Lower leg skin (tissue), 4 donors: ENCODE results near the gene AGPAT4. TPM values are rescaled to one million over a fixed set of nuclear protein-coding genes. Genes with fewer than 3 reads are reported as not detected.
"Not testable (repeated sequence)": the region's sequence is repeated elsewhere in the genome, so short reads cannot be mapped to it uniquely, and the experiment has no call there.

Experiments
- DNase-seq, 2 donors: peaks; one replicate each; pipeline ENCODE4 v3.0.0-alpha.2; 2019; ENCODE audit warnings: low spot score in 2 of 2
- H3K4me3 ChIP-seq: fragments of 200-600 bp; sonication (generic); 2 replicates; pipeline ENCODE4 v1.5.1; 2017; ENCODE audit warnings: mild to moderate bottlenecking, low read depth; ENCODE audit not compliant: poor library complexity, severe bottlenecking
- POLR2A ChIP-seq, 2 donors: fragments of 450-650 bp; IDR thresholded peaks; one replicate each; pipeline ENCODE4 v1.6.1; 2016 to 2017; ENCODE audit warnings: antibody characterized with exemption in 2 of 2, mild to moderate bottlenecking in 1 of 2, moderate library complexity in 1 of 2
- WGBS, 2 donors: methylation state at CpG; one replicate each; pipeline ENCODE4 v1.1.5; 2018; 5-methylcytosine and 5-hydroxymethylcytosine counted together
- intact Hi-C: fragments of 100-400 bp; cut with DNase I; formaldehyde crosslinking; loops from one replicate; pipeline ENCODE4 v1.15.0; 2023; ENCODE audit warnings: low total_unique reads
- total RNA-seq, 4 donors: library from RNA; depleted of rRNA; stranded (reverse); fragments of >200 nt; gene quantifications; one replicate each; pipeline ENCODE4 v1.1.0, GENCODE V29; 2016
- TF ChIP-seq, protein P1 (sequence below), 3 donors: fragments of 450-650 bp; IDR thresholded peaks; one replicate each; pipeline ENCODE4 v1.5.1; 2016; ENCODE audit warnings: antibody characterized with exemption in 3 of 3, mild to moderate bottlenecking in 3 of 3, moderate library complexity in 2 of 3

Gene AGPAT4
- total RNA-seq, 4 donors from 2014 or later, result 0.44 to 2.0 (median 1.2) TPM

DNA sequence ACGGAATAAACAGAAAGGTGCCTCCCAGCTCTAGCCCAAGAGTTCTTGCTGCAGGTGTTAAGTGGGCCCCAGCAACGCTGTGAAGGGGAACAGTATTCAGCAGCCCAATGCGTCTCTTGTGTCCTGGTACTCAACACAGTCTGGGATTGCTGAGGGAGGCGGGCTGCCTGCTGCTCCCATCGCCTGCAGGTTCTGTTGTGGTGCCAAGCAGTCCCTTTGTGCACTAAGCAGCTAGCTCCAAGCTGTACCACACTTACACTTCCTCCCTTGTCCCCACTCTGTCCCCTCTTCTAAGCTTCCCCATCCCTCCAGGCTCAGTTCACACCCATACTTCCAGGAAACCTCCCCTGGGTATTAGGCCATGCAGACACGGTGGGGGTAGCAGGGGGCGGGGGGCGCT is 92.7 kb downstream of the AGPAT4 start:
- intact Hi-C loops, result no loop called here
- WGBS, 2 donors, result 73 to 85% methylated on average over 8 of the region's 8 CpGs
- no peak for DNase-seq
- TF ChIP-seq, protein P1, sequence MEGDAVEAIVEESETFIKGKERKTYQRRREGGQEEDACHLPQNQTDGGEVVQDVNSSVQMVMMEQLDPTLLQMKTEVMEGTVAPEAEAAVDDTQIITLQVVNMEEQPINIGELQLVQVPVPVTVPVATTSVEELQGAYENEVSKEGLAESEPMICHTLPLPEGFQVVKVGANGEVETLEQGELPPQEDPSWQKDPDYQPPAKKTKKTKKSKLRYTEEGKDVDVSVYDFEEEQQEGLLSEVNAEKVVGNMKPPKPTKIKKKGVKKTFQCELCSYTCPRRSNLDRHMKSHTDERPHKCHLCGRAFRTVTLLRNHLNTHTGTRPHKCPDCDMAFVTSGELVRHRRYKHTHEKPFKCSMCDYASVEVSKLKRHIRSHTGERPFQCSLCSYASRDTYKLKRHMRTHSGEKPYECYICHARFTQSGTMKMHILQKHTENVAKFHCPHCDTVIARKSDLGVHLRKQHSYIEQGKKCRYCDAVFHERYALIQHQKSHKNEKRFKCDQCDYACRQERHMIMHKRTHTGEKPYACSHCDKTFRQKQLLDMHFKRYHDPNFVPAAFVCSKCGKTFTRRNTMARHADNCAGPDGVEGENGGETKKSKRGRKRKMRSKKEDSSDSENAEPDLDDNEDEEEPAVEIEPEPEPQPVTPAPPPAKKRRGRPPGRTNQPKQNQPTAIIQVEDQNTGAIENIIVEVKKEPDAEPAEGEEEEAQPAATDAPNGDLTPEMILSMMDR (IDR thresholded peaks at IDR 0.05), result no peak
- TF ChIP-seq POLR2A (IDR thresholded peaks at IDR 0.05), result no peak
- H3K4me3 ChIP-seq, result no peak overlapping the region

DNA sequence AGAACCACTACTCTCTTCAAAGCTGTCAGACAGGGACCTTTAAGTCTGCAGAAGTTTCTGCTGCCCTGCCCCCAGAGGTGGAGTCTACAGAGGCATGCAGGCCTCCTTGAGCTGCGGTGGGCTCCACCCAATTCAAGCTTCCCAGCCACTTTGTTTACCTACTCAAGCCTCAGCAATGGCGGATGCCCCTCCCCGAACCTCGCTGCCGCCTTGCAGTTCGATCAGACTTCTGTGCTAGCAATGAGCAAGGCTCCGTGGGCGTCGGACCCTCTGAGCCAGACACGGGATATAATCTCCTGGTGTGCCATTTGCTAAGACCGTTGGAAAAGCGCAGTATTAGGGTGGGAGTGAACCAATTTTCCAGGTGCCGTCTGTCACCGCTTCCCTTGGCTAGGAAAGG is 95.7 kb downstream of the AGPAT4 start:
- H3K4me3 ChIP-seq, DNase-seq, intact Hi-C loops: not testable (repeated sequence)
- 96 to 97% methylated on average over 14 of the region's 14 CpGs for WGBS, 2 donors

- DNase-seq, H3K4me3 ChIP-seq, intact Hi-C loops: not testable (repeated sequence)
- WGBS, 2 donors, result 96 to 100% methylated on average over 3 of the region's 3 CpGs
Measured at GRCh38 chr6:161176428-161176827, 97.4 kb downstream of the AGPAT4 start.

DNA sequence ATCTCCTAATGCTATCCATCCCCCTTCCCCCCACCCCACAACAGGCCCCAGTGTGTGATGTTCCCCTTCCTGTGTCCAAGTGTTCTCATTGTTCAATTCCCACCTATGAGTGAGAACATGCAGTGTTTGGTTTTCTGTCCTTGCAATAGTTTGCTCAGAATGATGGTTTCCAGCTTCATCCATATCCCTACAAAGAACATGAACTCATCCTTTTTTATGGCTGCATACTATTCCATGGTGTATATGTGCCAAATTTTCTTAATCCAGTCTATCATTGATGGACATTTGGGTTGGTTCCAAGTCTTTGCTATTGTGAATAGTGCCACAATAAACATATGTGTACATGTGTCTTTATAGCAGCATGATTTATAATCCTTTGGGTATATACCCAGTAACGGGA is 101.1 kb downstream of the AGPAT4 start:
- 0 to 57% methylated on average over 1 of the region's 1 CpG for WGBS, 2 donors
- intact Hi-C loops, DNase-seq: not testable (repeated sequence)

DNA sequence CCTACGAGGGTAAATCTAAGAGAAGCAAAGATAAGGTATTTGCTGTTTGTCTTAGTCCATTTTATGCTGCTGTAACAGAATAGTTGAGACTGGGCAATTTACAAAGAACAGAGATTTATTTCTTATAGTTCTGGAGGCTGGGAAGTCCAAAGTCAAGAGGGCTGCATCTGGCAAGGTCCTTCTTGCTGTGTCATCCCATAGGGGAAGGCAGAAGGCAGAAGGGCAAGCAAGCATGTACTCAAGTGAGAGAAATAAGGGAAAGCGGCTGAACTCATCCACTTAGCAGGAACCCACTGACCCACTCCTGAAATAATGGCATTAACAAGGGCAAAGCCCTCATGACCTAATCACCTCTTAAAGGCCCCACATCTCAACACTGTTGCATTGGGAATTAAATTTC is 102.7 kb downstream of the AGPAT4 start:
- TF ChIP-seq, protein P1 (IDR thresholded peaks at IDR 0.05), result no peak
- no peak for TF ChIP-seq POLR2A (IDR thresholded peaks at IDR 0.05)
- WGBS, 2 donors, result 93 to 98% methylated on average over 2 of the region's 2 CpGs
- no peak overlapping the region for H3K4me3 ChIP-seq
- no peak for DNase-seq
- intact Hi-C loops, result no loop called here

More for the DNA sequence above, 101.1 kb downstream of the AGPAT4 start:
- not testable (repeated sequence) for H3K4me3 ChIP-seq

- DNase-seq, result no peak
- intact Hi-C loops, result no loop called here
Measured at GRCh38 chr6:161169696-161170095, 104.2 kb downstream of the AGPAT4 start.

GRCh38 chr6:161169035-161169434 is 104.8 kb downstream of the AGPAT4 start:
- TF ChIP-seq, protein P1 (IDR thresholded peaks at IDR 0.05), result no peak
- TF ChIP-seq POLR2A (IDR thresholded peaks at IDR 0.05), result no peak
- no peak for DNase-seq
- intact Hi-C loops, result no loop called here
- WGBS, 2 donors, result 57 to 69% methylated on average over 2 of the region's 2 CpGs
- no peak overlapping the region for H3K4me3 ChIP-seq

More at GRCh38 chr6:161169696-161170095, 104.2 kb downstream of the AGPAT4 start:
- 54 to 59% methylated on average over 4 of the region's 4 CpGs for WGBS, 2 donors
- H3K4me3 ChIP-seq, result no peak overlapping the region
- TF ChIP-seq POLR2A (IDR thresholded peaks at IDR 0.05), result no peak
- TF ChIP-seq, protein P1 (IDR thresholded peaks at IDR 0.05), result no peak
